HepG2 (cell line): ENCODE data around the gene CEBPE. TPM values are rescaled to one million over a fixed set of nuclear protein-coding genes. Genes with fewer than 3 reads are reported as not detected.

Source experiments
- ARID5B ChIP-seq: IDR thresholded peaks from 2 replicates; pipeline ENCODE4 v1.4.0; 2020; ENCODE audit warnings: mild to moderate bottlenecking, missing genetic modification reagents
- CCAR2 ChIP-seq: fragments of 200-400 bp; formaldehyde crosslinking; optimal IDR thresholded peaks from 2 replicates; pipeline ENCODE3; 2018; ENCODE audit warnings: low read depth, mild to moderate bottlenecking, low read length, moderate library complexity
- CSRNP2 ChIP-seq: sonication (generic); formaldehyde crosslinking; conservative IDR thresholded peaks from 2 replicates; pipeline ENCODE4 v1.8.0; 2022; ENCODE audit warnings: low read depth, missing genetic modification reagents
- GMEB2 ChIP-seq: IDR thresholded peaks from 2 replicates; pipeline ENCODE4 v1.6.1; 2016; ENCODE audit warnings: missing biosample characterization, missing genetic modification reagents, low read depth
- HNRNPL ChIP-seq: fragments of 200-400 bp; formaldehyde crosslinking; IDR thresholded peaks from 2 replicates; pipeline ENCODE4 v1.6.1; 2017; ENCODE audit warnings: mild to moderate bottlenecking, low read depth, low read length
- KLF11 ChIP-seq: IDR thresholded peaks from 2 replicates; pipeline ENCODE4 v1.6.1; 2016; ENCODE audit warnings: missing compliant biosample characterization
- KMT2A ChIP-seq: sonication (generic); formaldehyde crosslinking; IDR thresholded peaks from 2 replicates; pipeline ENCODE4 v1.4.0; 2020; ENCODE audit warnings: missing genetic modification reagents
- RBM39 ChIP-seq: fragments of 200-400 bp; formaldehyde crosslinking; IDR thresholded peaks from one replicate; pipeline ENCODE4 v1.6.1; 2018; ENCODE audit warnings: antibody characterized with exemption, mild to moderate bottlenecking, low read depth, low read length; ENCODE audit not compliant: poor library complexity, severe bottlenecking
- SIX4 ChIP-seq: sonication (generic); formaldehyde crosslinking; IDR thresholded peaks from 2 replicates; pipeline ENCODE4 v1.4.0; 2020; ENCODE audit warnings: missing genetic modification reagents
- U2AF2 ChIP-seq: fragments of 200-400 bp; formaldehyde crosslinking; IDR thresholded peaks from 2 replicates; pipeline ENCODE4 v1.6.1; 2017; ENCODE audit warnings: low read depth, mild to moderate bottlenecking, low read length
- YEATS2 ChIP-seq: sonication (generic); formaldehyde crosslinking; IDR thresholded peaks from 2 replicates; pipeline ENCODE4 v1.4.0; 2020; ENCODE audit warnings: missing genetic modification reagents, borderline replicate concordance
- ZBTB49 ChIP-seq: sonication (generic); formaldehyde crosslinking; IDR thresholded peaks from 2 replicates; pipeline ENCODE4 v1.4.0; 2020; ENCODE audit warnings: missing genetic modification reagents, borderline replicate concordance
- ZFP36 ChIP-seq: fragments of 150-350 bp; IDR thresholded peaks from 2 replicates; pipeline ENCODE4 v1.6.1; 2018; ENCODE audit warnings: borderline replicate concordance, low read length, low read depth; ENCODE audit not compliant: partially characterized antibody
- ZMYM3 ChIP-seq: sonication (generic); formaldehyde crosslinking; IDR thresholded peaks from 2 replicates; pipeline ENCODE4 v1.5.1; 2020; ENCODE audit warnings: mild to moderate bottlenecking, missing genetic modification reagents
- ZNF205 ChIP-seq: IDR thresholded peaks from 2 replicates; pipeline ENCODE4 v1.6.1; 2018; ENCODE audit warnings: missing biosample characterization, missing genetic modification reagents
- ZNF260 ChIP-seq: sonication (generic); formaldehyde crosslinking; IDR thresholded peaks from 2 replicates; pipeline ENCODE4 v1.4.0; 2020; ENCODE audit warnings: missing genetic modification reagents, low read depth, mild to moderate bottlenecking, borderline replicate concordance
- ZNF274 ChIP-seq: sonication (generic); formaldehyde crosslinking; IDR thresholded peaks from 2 replicates; pipeline ENCODE4 v1.5.1; 2020; ENCODE audit warnings: mild to moderate bottlenecking, missing genetic modification reagents
- ZNF558 ChIP-seq: sonication (generic); formaldehyde crosslinking; IDR thresholded peaks from 2 replicates; pipeline ENCODE4 v1.9.0; 2022; ENCODE audit warnings: mild to moderate bottlenecking, missing genetic modification reagents, borderline replicate concordance
- ZNF629 ChIP-seq: sonication (generic); formaldehyde crosslinking; conservative IDR thresholded peaks from 2 replicates; pipeline ENCODE4 v1.5.0; 2020; ENCODE audit warnings: missing genetic modification reagents
- ZNF780A ChIP-seq: sonication (generic); formaldehyde crosslinking; IDR thresholded peaks from 2 replicates; pipeline ENCODE4 v1.8.0; 2022; ENCODE audit warnings: mild to moderate bottlenecking, missing genetic modification reagents, moderate library complexity
- polyA plus RNA-seq, 8 experiments: library from polyadenylated mRNA; depleted of rRNA in 3 of 8; stranded (reverse) in 7 of 8; unstranded in 1 of 8; fragments of >200 nt; fragmentation: Illumina TruSeq in 4 of 8; extraction: Trizol in 4 of 8; gene quantifications; 2 replicates each; pipeline versions ENCODE4 v1.2.1 to v1.2.3, GENCODE V29; 2011 to 2016; ENCODE audit warnings: low read depth in 4 of 8, missing spikeins in 1 of 8, mixed read lengths in 1 of 8; ENCODE audit not compliant: insufficient read depth in 1 of 8
- total RNA-seq, 5 experiments: library from RNA; depleted of rRNA; stranded (reverse); fragments of >200 nt; fragmentation: Illumina TruSeq; extraction: Trizol; gene quantifications; 2 replicates each; pipeline ENCODE4 v1.2.3, GENCODE V29; 2016; ENCODE audit warnings: low read depth in 1 of 5

The CEBPE gene
- total and polyA plus RNA-seq, 2 of the 13 experiments (the other 11 are each of a cell fraction or from before 2014, with no cell fraction given), result 0.09 to 0.11 TPM

- TF ChIP-seq KMT2A (peak; percentile 95), CSRNP2 (no peak), U2AF2 (no peak), ZMYM3 (CRISPR knock-in tag) (no peak), ZNF274 (CRISPR knock-in tag) (peak; percentile 22; the same call in 1 of the 2 replicates), YEATS2 (peak; percentile 91), ZNF629 (CRISPR knock-in tag) (no peak), RBM39 (peak; percentile 98), ZBTB49 (no peak; the same call in 1 of the 2 replicates), CCAR2 (no peak), ZNF558 (CRISPR knock-in tag) (no peak; the same call in 1 of the 2 replicates), ZFP36 (no peak), HNRNPL (0 out of 2 replicates have a peak, but pooled peaks have one; percentile 31), ZNF205 (CRISPR knock-in tag) (peak; percentile 83), SIX4 (CRISPR knock-in tag) (no peak; the same call in 1 of the 2 replicates), ZNF780A (no peak), GMEB2 (no peak), ARID5B (CRISPR knock-in tag) (peak; percentile 72), KLF11 (peak; percentile 23; the same call in 1 of the 2 replicates), ZNF260 (CRISPR knock-in tag) (no peak)
These were observed 47.7 kb downstream of the CEBPE start (continued) for GRCh38 chr14:23071244-23071920.
